ENCODE data around the gene EXOC2. TPM values are rescaled to one million over a fixed set of nuclear protein-coding genes. Genes with fewer than 3 reads are reported as not detected.

EXOC2 gene
- total RNA-seq, 1 experiment from 2014 or later, result 24.5 TPM

DNA sequence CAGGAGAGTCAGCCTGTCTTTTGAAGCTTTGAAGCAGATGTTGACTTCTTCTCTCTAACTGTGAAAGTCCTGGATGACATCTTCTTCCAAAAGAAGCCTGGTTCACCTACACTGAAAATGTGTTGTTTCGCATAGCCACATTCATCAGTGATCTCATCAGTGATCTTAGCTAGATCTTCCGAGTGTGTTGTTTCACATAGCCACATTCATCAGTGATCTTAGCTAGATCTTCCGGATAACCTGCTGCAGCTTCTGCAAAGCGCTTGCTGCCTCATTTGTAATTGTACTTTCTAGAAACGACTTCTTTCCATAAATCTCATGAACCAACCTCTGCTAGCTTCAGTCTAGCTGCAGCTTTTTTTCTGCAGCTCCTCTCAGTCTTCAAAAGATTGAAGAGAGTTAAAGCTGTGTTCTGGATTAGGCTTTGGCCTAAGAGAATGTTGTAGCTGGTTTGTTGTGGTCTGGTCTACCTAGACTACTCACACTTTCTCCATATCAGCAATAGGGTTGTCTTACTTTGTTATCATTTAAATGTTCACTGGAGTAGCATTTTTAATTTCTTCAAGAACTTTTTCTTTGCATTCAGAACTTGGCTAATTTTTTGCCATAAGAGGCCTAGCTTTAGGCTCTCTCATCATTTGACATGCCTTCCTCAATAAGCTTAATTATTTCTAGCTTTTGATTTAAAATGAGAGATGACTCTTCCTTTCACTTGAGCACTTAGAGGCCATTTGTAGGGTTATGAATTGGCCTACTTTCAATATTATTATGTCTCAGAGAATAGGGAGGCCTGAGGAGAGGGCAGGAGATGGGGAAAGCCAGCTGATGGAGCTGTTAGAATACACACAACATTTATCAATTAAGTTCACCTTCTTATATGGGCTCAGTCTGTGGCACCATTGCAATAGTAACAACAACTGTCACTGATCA is 48.7 kb upstream of the EXOC2 start:
- CTCF ChIA-PET, result interaction anchor here (1.1 kb wide), 1 partner anchor 20 kb away, joined by 5 read pairs; no protein-coding TSS in a partner anchor
- TF ChIP-seq CBX3 (IDR thresholded peaks at IDR 0.05; ENCODE audit: low read depth) (no peak), EZH2 (IDR thresholded peaks at IDR 0.05) (no peak), ZNF274 (IDR thresholded peaks at IDR 0.05; ENCODE audit: low read depth, low read length) (no peak), SIN3A (IDR thresholded peaks at IDR 0.05; ENCODE audit: low read depth) (no peak), POLR2AphosphoS5 (IDR thresholded peaks at IDR 0.05; ENCODE audit: low read depth, low read length) (no peak), SRF (IDR thresholded peaks at IDR 0.05; ENCODE audit: low read depth) (no peak), RAD21 (IDR thresholded peaks at IDR 0.05; ENCODE audit: low read depth) (no peak), JUND (IDR thresholded peaks at IDR 0.05) (no peak), YY1 (IDR thresholded peaks at IDR 0.05; ENCODE audit: extremely low read depth, insufficient replicate concordance, low read depth, low read length) (no peak), CEBPB (IDR thresholded peaks at IDR 0.05; ENCODE audit: low read depth) (no peak), EZH2phosphoT487 (IDR thresholded peaks at IDR 0.05; ENCODE audit: borderline replicate concordance) (no peak)
- TF ChIP-seq, protein P1, sequence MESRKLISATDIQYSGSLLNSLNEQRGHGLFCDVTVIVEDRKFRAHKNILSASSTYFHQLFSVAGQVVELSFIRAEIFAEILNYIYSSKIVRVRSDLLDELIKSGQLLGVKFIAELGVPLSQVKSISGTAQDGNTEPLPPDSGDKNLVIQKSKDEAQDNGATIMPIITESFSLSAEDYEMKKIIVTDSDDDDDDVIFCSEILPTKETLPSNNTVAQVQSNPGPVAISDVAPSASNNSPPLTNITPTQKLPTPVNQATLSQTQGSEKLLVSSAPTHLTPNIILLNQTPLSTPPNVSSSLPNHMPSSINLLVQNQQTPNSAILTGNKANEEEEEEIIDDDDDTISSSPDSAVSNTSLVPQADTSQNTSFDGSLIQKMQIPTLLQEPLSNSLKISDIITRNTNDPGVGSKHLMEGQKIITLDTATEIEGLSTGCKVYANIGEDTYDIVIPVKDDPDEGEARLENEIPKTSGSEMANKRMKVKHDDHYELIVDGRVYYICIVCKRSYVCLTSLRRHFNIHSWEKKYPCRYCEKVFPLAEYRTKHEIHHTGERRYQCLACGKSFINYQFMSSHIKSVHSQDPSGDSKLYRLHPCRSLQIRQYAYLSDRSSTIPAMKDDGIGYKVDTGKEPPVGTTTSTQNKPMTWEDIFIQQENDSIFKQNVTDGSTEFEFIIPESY (IDR thresholded peaks at IDR 0.05; ENCODE audit: extremely low read depth, insufficient replicate concordance, low read length), result no peak
- BruUV-seq (replicated peaks), result no TSS peak

More for the DNA sequence above, 48.7 kb upstream of the EXOC2 start:
- H3K36me3 ChIP-seq (ENCODE audit: control insufficient read depth in 1 of 2, insufficient read depth in 2 of 2, low read length in 2 of 2), result no peaks in the 10 kb centered on the region
- H3K4me3 ChIP-seq (replicated peaks in 1 of 2; ENCODE audit: low read depth in 1 of 2, low read length in 2 of 2), result no peak overlapping the region
- no peaks in the 10 kb centered on the region for H3K9me3 ChIP-seq (ENCODE audit: control insufficient read depth in 1 of 2, insufficient read depth in 1 of 2, low read depth in 1 of 2, low read length in 2 of 2)
- DNase-seq (ENCODE audit: low read depth, low spot score) (no peak), ATAC-seq (no peak)
- no peaks in the 10 kb centered on the region for H3K9me2 ChIP-seq (ENCODE audit: insufficient read depth)
- intact Hi-C loops (cut with micrococcal nuclease), result no loop called here
- H3K27ac ChIP-seq (ENCODE audit: low read depth, low read length), result no peak overlapping the region
- no peaks in the 10 kb centered on the region for H3K79me2 ChIP-seq (ENCODE audit: insufficient read depth, low read length)
- no peaks in the 10 kb centered on the region for H3K4me1 ChIP-seq (ENCODE audit: control insufficient read depth in 1 of 2, insufficient read depth in 2 of 2, low read length in 2 of 2)
- RAD21 ChIA-PET (ENCODE audit: low non-redundant PET in 1 of 2, low total read pairs in 2 of 2, uncharacterized antibody in 2 of 2, unreplicated experiment in 2 of 2), result no interaction called here
- POLR2A ChIA-PET, result no interaction called here
- H4K20me1 ChIP-seq (ENCODE audit: insufficient read depth), result 0 out of 2 replicates have a peak, but pooled peaks cover 3% of the 10 kb centered on the region
- no peaks in the 10 kb centered on the region for H3K27me3 ChIP-seq (ENCODE audit: insufficient read depth, low read length)
- no peak overlapping the region for H3K4me2 ChIP-seq (ENCODE audit: low read length)
- no peak overlapping the region for H2AFZ ChIP-seq (ENCODE audit: low read depth, low read length, poor library complexity, severe bottlenecking)
- H3K9ac ChIP-seq (ENCODE audit: low read length), result no peak overlapping the region

Data from HCT116 (cell line).